NK-92 (cell line): ENCODE results near the gene PI4KA.
"Not testable (repeated sequence)": the region's sequence is repeated elsewhere in the genome, so short reads cannot be mapped to it uniquely, and the experiment has no call there.

Source experiments
- DNase-seq: peaks from one replicate; lab custom pipeline; 2025; ENCODE audit not compliant: unreplicated experiment; lab: John Stamatoyannopoulos, UW

Gene PI4KA

GRCh38 chr22:20858615-20859416 lies at the start of gene PI4KA, which contains the start of gene SNAP29:
Gene PI4KA, minus strand, starts transcription at chr22:20858811. Its CDS starts 86 bp downstream, at chr22:20858725.
Gene SNAP29, plus strand, starts transcription at chr22:20859007. Its CDS starts 104 bp downstream, at chr22:20859111.
- DNase-seq: peak; percentile 81

GRCh38 chr22:20906387-20906767 lies 47.8 kb upstream of the PI4KA start:
- no peak for DNase-seq

- no peak for DNase-seq
These were observed 47.1 kb upstream of the PI4KA start for GRCh38 chr22:20905415-20906386.

GRCh38 chr22:20904980-20905355 lies 46.4 kb upstream of the PI4KA start:
- DNase-seq: no peak

GRCh38 chr22:20904008-20904979 lies 45.7 kb upstream of the PI4KA start:
- no peak for DNase-seq

GRCh38 chr22:20903093-20903492 lies 44.5 kb upstream of the PI4KA start:
- DNase-seq: no peak

- not testable (repeated sequence) for DNase-seq
These were observed 42.8 kb upstream of the PI4KA start for GRCh38 chr22:20901093-20902033.

GRCh38 chr22:20899827-20900423 lies 41.3 kb upstream of the PI4KA start:
- no peak for DNase-seq

GRCh38 chr22:20897737-20898136 lies 39.1 kb upstream of the PI4KA start:
- not testable (repeated sequence) for DNase-seq

- DNase-seq: no peak
These were observed 32.4 kb upstream of the PI4KA start for GRCh38 chr22:20890975-20891374.

GRCh38 chr22:20889904-20890540 lies 31.4 kb upstream of the PI4KA start:
- no peak for DNase-seq

GRCh38 chr22:20889025-20889704 lies 30.6 kb upstream of the PI4KA start:
- DNase-seq: no peak

GRCh38 chr22:20887375-20887774 lies 28.8 kb upstream of the PI4KA start:
- no peak for DNase-seq

- no peak for DNase-seq
These were observed 27.1 kb upstream of the PI4KA start for GRCh38 chr22:20885557-20886323.

GRCh38 chr22:20885017-20885556 lies 26.5 kb upstream of the PI4KA start:
- DNase-seq: no peak

- DNase-seq: no peak
These were observed 25.8 kb upstream of the PI4KA start for GRCh38 chr22:20884454-20884853.

- DNase-seq: no peak
These were observed 24.2 kb upstream of the PI4KA start for GRCh38 chr22:20882855-20883254.
